GM21786 (cell line): ENCODE measurements around the gene ZNF652.
A peak's percentile ranks its signal among the peaks of the same experiment; 100 is the strongest.

Source experiments
- ATAC-seq: cut with Tn5 transposase; IDR thresholded peaks from one replicate; pipeline ENCODE4 v1.9.1; 2021; ENCODE audit not compliant: unreplicated experiment

The ZNF652 gene

GRCh38 chr17:49359990-49360795 lies 1.9 kb downstream of the ZNF652 start:
- ATAC-seq = no peak

- ATAC-seq = peak; percentile 38
These were observed 3.3 kb downstream of the ZNF652 start for GRCh38 chr17:49358641-49359247.

DNA sequence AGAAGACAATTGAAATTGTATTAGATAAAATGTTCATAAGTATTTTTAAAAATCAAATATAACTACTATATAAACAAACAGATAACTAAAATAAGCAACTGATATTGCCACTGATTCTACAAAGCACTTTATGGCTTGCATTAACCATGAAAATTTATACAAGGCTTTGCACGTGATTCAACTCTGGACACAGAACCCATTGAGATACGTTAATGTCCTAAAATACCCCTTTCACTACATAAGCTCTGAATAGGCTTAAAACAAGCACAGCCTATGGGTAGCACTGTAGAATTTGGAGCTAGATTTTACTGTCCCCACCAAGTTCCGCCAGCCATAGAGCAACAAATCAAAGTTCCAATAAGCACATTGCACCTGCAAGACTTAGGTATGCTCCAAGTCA lies 4.5 kb downstream of the ZNF652 start:
- no peak for ATAC-seq

DNA sequence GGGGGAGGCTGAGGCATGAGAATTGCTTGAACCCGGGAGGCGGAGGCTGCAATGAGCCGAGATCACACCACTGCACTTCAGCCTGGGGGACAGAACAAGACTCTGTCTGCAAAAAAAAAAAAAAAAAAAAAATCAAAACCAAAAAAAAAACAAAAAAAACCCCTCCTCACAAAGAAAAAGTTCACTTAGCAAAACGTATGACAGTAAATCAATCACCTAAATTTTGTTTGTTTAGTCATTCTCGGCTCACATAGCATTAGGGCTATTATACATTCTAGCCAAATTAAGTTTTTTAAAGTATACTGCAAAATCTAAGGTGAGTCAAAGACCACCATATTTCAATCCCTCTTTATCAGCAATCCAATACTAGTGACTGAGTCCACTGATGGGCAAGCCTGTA lies 5.7 kb downstream of the ZNF652 start:
- no peak for ATAC-seq

- no peak for ATAC-seq
These were observed 8.4 kb downstream of the ZNF652 start for GRCh38 chr17:49353607-49354006.

DNA sequence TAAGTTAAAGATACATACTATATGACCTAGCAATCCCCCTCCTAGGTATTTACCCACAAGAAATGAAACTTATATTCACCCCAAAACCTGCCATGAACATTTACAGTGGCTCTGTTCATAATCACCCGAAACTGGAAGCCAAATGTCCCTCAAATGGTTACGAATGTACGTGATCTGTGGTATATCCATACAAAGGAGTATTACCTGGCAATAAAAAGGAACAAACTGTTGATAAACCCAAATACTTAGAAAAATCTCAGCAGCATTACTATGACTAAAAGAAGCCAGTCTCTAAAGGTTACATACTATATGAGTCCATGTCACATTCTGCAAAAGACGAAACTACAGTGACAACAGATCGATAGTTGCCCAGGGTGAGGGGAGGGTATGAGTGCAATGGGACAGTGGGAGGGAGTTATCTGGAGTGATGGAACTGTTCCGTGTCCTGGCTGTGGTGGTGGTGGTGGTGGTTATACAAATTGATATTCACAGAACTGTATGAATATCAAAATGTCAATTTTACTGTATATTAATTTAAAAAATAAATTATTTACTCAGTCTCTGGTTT lies 9.4 kb downstream of the ZNF652 start:
- no peak for ATAC-seq

DNA sequence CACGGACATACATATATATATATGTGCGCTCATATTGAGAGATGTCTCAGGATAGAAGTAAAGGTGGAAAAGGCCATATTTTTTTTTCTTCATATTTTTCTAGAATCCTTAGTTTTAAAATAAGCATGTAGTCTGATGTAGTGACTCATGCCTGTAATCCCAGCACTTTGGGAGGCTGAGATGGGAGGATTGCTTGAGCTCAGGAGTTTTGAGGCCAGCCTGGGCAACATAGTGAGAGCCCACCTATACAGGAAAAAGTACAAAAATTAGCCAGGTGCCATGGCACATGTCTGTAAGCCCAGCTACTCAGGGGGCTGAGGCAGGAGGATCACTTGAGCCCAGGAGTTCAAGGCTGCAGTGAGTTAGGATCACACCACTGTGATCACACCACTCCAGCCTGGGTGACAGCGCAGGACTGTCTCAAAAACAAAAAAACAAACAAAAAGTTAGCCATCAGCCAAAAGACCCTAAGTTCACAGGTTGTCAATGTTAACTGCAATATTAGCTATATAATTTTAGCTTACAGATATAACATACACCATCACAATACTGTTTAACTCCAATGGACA lies 10.4 kb downstream of the ZNF652 start:
- ATAC-seq = no peak

DNA sequence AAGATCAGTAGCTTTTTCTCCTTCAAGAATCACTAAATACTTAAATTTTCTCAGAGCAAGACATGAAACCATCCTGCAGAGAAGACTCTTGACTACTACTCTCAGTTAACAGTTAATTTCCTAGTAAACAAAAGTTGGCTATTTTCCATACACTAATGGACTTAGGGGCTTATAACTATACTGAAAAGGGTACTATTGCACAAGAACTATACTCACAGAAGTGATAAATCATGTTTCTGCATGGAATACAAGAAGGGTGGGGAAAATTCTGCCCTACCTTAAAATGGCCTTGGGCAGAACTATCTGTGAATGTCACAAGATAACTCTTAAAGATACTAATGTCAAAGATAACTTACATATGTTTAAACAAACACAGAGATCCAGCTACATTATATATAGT lies 12.5 kb downstream of the ZNF652 start:
- ATAC-seq = no peak

DNA sequence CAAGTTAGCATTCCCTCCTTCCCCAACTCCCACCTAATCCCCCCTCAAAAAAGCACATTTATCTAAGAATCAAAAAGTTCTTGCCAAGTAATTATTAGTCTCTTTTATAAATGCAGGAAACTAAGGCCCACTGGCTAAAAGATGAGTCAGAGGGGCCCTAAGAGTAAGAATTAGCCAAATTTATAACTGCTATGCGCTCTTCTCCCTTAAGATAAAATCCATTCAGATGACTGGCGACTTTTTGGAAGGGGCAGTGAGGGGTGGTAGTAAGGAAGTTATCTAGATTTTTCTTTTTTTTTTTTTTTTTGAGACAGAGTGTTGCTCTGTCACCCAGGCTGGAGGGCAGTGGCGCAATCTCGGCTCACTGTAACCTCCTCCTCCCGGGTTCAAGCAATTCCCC lies 17.1 kb downstream of the ZNF652 start:
- no peak for ATAC-seq

DNA sequence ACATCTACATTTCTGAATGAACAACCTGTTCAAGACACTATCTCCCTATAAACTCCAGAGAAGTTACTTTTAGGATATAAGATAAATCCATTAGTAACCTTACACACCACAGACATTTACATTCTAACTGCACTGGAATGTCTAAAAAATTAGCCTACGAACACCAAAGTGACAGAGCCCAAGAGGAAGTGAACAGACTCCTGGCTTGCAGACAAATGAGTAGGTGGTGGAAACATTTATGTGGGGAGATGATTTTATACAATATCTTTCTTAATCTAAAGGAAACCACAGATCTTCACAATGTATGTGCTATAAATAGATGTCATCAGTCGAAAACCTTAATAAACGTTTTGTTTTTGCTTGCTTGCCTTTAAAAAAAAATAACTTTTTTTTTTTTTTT lies 18.8 kb downstream of the ZNF652 start:
- ATAC-seq = no peak

DNA sequence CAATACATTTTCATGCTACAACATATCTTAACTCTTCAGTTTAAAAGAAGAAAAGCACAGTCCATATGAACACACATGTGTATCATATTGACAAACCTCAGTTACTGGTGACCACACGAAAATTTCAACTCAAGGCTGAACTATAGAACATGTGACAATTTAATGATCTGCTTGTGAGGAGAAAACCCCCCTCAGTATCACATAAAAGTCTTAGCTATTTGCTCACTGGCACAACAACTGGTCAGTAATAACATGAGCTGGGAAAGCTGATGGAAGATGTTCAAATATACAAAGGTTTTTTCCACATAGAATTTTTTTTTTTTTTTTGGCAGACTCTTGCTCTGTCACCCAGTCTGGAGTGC lies 19.5 kb downstream of the ZNF652 start:
- peak; percentile 36 for ATAC-seq

DNA sequence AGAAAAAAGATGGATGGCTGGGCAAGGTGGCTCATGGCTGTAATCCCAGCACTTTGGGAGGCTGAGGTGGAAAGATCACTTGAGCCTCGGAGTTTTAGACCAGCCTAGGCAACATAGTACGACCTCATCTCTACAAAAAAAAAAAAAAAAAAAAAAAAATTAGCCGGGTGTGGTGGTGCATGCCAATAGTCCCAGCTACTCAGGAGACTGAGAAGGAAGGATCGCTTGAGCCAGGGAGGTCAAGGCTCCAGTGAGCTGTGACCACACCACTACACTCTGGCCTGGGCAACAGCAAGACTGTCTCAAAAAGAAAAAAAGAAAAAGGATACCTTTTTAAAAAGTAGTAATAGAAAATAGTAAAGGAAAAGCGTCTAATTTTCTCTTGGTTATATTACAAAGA lies 20.7 kb downstream of the ZNF652 start:
- ATAC-seq = peak; percentile 41

DNA sequence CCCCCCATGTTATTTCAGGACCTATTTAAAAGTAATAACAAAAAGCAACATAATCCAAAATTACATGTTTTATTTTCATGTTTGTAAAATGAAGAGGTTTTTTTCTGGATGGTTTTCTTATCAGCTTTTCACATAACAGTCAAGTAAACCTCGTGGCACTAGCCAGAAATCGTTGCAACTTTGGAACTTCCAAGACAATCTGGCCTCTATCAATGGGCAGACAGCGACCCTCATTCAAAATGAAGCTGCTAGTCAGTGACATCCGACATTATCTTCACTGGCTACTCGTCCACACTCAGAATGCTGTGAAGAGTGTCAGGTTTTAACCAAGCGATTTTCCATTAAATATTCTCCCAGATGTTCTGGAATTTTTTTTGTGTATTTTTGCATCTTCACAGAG lies 22.7 kb downstream of the ZNF652 start:
- no peak for ATAC-seq

- no peak for ATAC-seq
These were observed 23.2 kb downstream of the ZNF652 start for GRCh38 chr17:49338883-49339282.

GRCh38 chr17:49337884-49338283 lies 24.2 kb downstream of the ZNF652 start:
- ATAC-seq = no peak

DNA sequence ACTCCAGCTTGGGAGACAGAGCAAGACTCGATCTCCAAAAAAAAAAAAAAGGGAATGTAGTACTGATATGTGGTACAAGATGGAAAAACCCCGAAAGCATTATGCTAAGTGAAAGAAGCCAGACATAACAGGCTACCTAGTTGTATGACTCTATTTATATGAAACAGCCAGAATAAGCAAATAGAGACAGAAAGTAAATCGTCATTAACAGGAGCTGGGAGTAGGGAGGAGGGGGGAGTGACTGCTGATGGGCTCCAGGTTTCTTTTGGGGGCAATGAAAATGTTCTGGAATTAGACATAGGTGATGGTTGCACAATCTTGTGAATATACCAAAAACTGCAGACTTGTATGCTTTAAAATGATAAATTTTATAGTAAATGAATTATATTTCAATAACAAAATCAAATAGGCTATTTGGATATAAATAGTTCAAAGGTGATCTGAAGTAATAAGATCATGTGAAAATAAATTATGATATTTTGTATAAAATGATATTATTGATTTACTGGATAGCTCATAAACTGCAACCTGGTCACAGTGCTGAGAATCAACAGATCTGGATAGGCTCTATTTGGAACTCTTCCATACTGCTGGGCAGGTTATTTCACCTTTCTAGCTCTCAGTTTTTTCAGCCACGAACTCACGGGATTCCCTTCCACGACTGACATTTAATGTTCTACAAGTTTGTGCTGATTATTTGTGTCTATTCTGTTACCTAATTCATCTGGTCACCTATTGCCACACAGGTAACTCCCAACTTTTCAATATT lies 27.1 kb downstream of the ZNF652 start:
- ATAC-seq = no peak

GRCh38 chr17:49333804-49334203 lies 28.2 kb downstream of the ZNF652 start:
- no peak for ATAC-seq

GRCh38 chr17:49327835-49328784 lies 33.9 kb downstream of the ZNF652 start:
- no peak for ATAC-seq

GRCh38 chr17:49325980-49326379 lies 36.1 kb downstream of the ZNF652 start:
- ATAC-seq = no peak

- no peak for ATAC-seq
These were observed 43.5 kb downstream of the ZNF652 start for GRCh38 chr17:49318435-49318965.
